GM12801 (cell line): ENCODE data around the gene FAM47E.

Experiments used
- CTCF ChIP-seq: IDR thresholded peaks from one replicate; pipeline ENCODE4 v1.5.1; 2011; ENCODE audit warnings: control low read depth; ENCODE audit not compliant: insufficient read length; ENCODE audit errors: extremely low read depth

Gene FAM47E

GRCh38 chr4:76232681-76233080 lies 18.8 kb upstream of the FAM47E start:
- TF ChIP-seq CTCF, result no peak

GRCh38 chr4:76233083-76233482 lies 18.4 kb upstream of the FAM47E start:
- TF ChIP-seq CTCF, result no peak

- TF ChIP-seq CTCF, result no peak
Measured at GRCh38 chr4:76233529-76233928, 18.0 kb upstream of the FAM47E start.

GRCh38 chr4:76233967-76234678 lies 17.4 kb upstream of the FAM47E start:
- TF ChIP-seq CTCF, result no peak

- no peak for TF ChIP-seq CTCF
Measured at GRCh38 chr4:76234679-76235044, 16.9 kb upstream of the FAM47E start.

GRCh38 chr4:76235407-76235806 lies 16.1 kb upstream of the FAM47E start:
- TF ChIP-seq CTCF, result no peak

GRCh38 chr4:76235915-76236314 lies 15.6 kb upstream of the FAM47E start:
- TF ChIP-seq CTCF, result no peak
